MCF 10A (cell line): ENCODE results near the gene FGD2. TPM values are rescaled to one million over a fixed set of nuclear protein-coding genes. Genes with fewer than 3 reads are reported as not detected.

Experiments used
- BruUV-seq: library from RNA; stranded (reverse); fragments of 400-500 nt; replicated peaks from 2 replicates; lab custom pipeline; 2021; lab: Mats Ljungman, UMichigan
- CTCF ChIA-PET: fragments of 300-600 bp; sonication (Branson Sonifier 250); formaldehyde crosslinking; extraction: SDS; loops from one replicate; lab custom pipeline; 2021; ENCODE audit warnings: antibody characterized with exemption, inconsistent platforms; lab: Yijun Ruan, JAX
- POLR2A ChIA-PET: fragments of 300-600, 350-650 bp; sonication (Branson Sonifier 250); formaldehyde crosslinking; extraction: SDS; loops from one replicate; lab custom pipeline; 2020; ENCODE audit warnings: antibody characterized with exemption, inconsistent platforms; lab: Yijun Ruan, JAX
- DNase-seq: peaks from one replicate; pipeline ENCODE4 v3.0.0-alpha.2; 2018; ENCODE audit not compliant: unreplicated experiment
- H3K27ac Mint-ChIP-seq: one replicate; pipeline ENCODE4 v1.8.0; 2022; ENCODE audit warnings: mild to moderate bottlenecking, low read depth, mixed read lengths; ENCODE audit not compliant: unreplicated experiment
- H3K27me3 Mint-ChIP-seq: one replicate; pipeline ENCODE4 v1.8.0; 2022; ENCODE audit warnings: mixed read lengths; ENCODE audit not compliant: insufficient read depth, unreplicated experiment
- H3K36me3 Mint-ChIP-seq: one replicate; pipeline ENCODE4 v1.8.0; 2022; ENCODE audit warnings: mild to moderate bottlenecking, moderate library complexity, mixed read lengths; ENCODE audit not compliant: insufficient read depth, unreplicated experiment
- H3K4me1 Mint-ChIP-seq: one replicate; pipeline ENCODE4 v1.8.0; 2022; ENCODE audit warnings: mixed read lengths; ENCODE audit not compliant: insufficient read depth, unreplicated experiment
- H3K4me3 Mint-ChIP-seq: one replicate; pipeline ENCODE4 v1.8.0; 2022; ENCODE audit warnings: mild to moderate bottlenecking, moderate library complexity, mixed read lengths; ENCODE audit not compliant: unreplicated experiment
- H3K9me3 Mint-ChIP-seq: one replicate; pipeline ENCODE4 v1.8.0; 2022; ENCODE audit warnings: mixed read lengths; ENCODE audit not compliant: unreplicated experiment
- CTCF ChIP-seq: fragments of 200-600 bp; IDR thresholded peaks from one replicate; pipeline ENCODE4 v1.8.0; 2022; ENCODE audit warnings: antibody characterized with exemption, mild to moderate bottlenecking; ENCODE audit not compliant: unreplicated experiment
- intact Hi-C: fragments of 100-400 bp; cut with micrococcal nuclease; formaldehyde crosslinking; loops from 2 replicates; pipeline ENCODE4 v1.14.1; 2022
- total RNA-seq: library from RNA; stranded (reverse); gene quantifications from 2 replicates; pipeline ENCODE4 v1.2.3, GENCODE V29; 2022

FGD2 gene
- total RNA-seq, 1 experiment from 2014 or later = not detected

GRCh38 chr6:36979347-36979742, 26.1 kb upstream of the FGD2 start:
- ChIA-PET CTCF (interaction anchor here (0.6 kb wide), 1 partner anchor 90 kb away, joined by 3 read pairs; no protein-coding TSS in a partner anchor), POLR2A (no interaction called here)
- Mint-ChIP-seq H3K27ac (no peak overlapping the region), H3K9me3 (no peaks in the 10 kb centered on the region), H3K36me3 (peaks cover 31% of the 10 kb centered on the region), H3K27me3 (no peaks in the 10 kb centered on the region), H3K4me1 (peaks cover 14% of the 10 kb centered on the region), H3K4me3 (no peak overlapping the region)
- intact Hi-C loops = no loop called here
- BruUV-seq = no TSS peak
- DNase-seq = no peak
- TF ChIP-seq CTCF = no peak

- TSS peak; percentile 11 for BruUV-seq
- Mint-ChIP-seq H3K9me3 (no peaks in the 10 kb centered on the region), H3K4me3 (no peak overlapping the region), H3K4me1 (peaks cover 14% of the 10 kb centered on the region), H3K27me3 (no peaks in the 10 kb centered on the region), H3K27ac (no peak overlapping the region), H3K36me3 (peaks cover 23% of the 10 kb centered on the region)
- intact Hi-C loops = no loop called here
- TF ChIP-seq CTCF = no peak
- ChIA-PET CTCF (interaction anchor here (2.2 kb wide), 1 partner anchor 38 kb away, joined by 6 read pairs; no protein-coding TSS in a partner anchor), POLR2A (no interaction called here)
- DNase-seq = no peak
Observed at GRCh38 chr6:36980129-36980528, 25.3 kb upstream of the FGD2 start.

- peaks cover 15% of the 10 kb centered on the region for H3K36me3 Mint-ChIP-seq
- no TSS peak for BruUV-seq
- intact Hi-C loops = no loop called here
- DNase-seq = no peak
- no peaks in the 10 kb centered on the region for H3K27me3 Mint-ChIP-seq
- H3K4me1 Mint-ChIP-seq = peaks cover 14% of the 10 kb centered on the region
- H3K4me3 Mint-ChIP-seq = no peak overlapping the region
- no peak overlapping the region for H3K27ac Mint-ChIP-seq
- POLR2A ChIA-PET = interaction anchor here (0.5 kb wide), 1 partner anchor 15 kb away, joined by 3 read pairs; no protein-coding TSS in a partner anchor
- CTCF ChIA-PET = interaction anchor here (2.2 kb wide), 1 partner anchor 37 kb away, joined by 6 read pairs; no protein-coding TSS in a partner anchor
- H3K9me3 Mint-ChIP-seq = no peaks in the 10 kb centered on the region
- TF ChIP-seq CTCF = no peak
Observed at GRCh38 chr6:36980876-36981619, 24.4 kb upstream of the FGD2 start.

GRCh38 chr6:36983538-36983937, 21.9 kb upstream of the FGD2 start:
- H3K27me3 Mint-ChIP-seq = no peaks in the 10 kb centered on the region
- TF ChIP-seq CTCF = no peak
- BruUV-seq = no TSS peak
- no peak overlapping the region for H3K4me3 Mint-ChIP-seq
- H3K36me3 Mint-ChIP-seq = no peaks in the 10 kb centered on the region
- peaks cover 20% of the 10 kb centered on the region for H3K4me1 Mint-ChIP-seq
- intact Hi-C loops = no loop called here
- no peaks in the 10 kb centered on the region for H3K9me3 Mint-ChIP-seq
- ChIA-PET CTCF (interaction anchor here (0.7 kb wide), 1 partner anchor 66 kb away, joined by 3 read pairs; no protein-coding TSS in a partner anchor), POLR2A (no interaction called here)
- no peak for DNase-seq
- H3K27ac Mint-ChIP-seq = no peak overlapping the region
